Peyer's patch (tissue), 4 donors: ENCODE results near the gene KAZN. TPM values are rescaled to one million over a fixed set of nuclear protein-coding genes. Genes with fewer than 3 reads are reported as not detected.

Experiments used
- DNase-seq, 3 donors: peaks; one replicate each; pipeline ENCODE4 v3.0.0-alpha.2; 2017 to 2019
- H3K27ac ChIP-seq, 4 donors: fragments of 200-600 bp; sonication (generic); one replicate each; pipeline ENCODE4 v1.5.1; 2016 to 2019
- H3K27me3 ChIP-seq, 2 donors: fragments of 200-600 bp; sonication (generic); one replicate each; pipeline ENCODE4 v1.5.1; 2019
- H3K36me3 ChIP-seq, 3 donors: fragments of 200-600 bp; sonication (generic); one replicate each; pipeline ENCODE4 v1.5.1; 2016 to 2019
- H3K4me1 ChIP-seq, 4 donors: fragments of 200-600 bp; sonication (generic); one replicate each; pipeline ENCODE4 v1.5.1; 2016 to 2019
- H3K4me3 ChIP-seq, 4 donors: fragments of 200-600 bp; sonication (generic); 1 replicate in 3 of 4; 2 replicates in 1 of 4; pipeline ENCODE4 v1.5.1; 2016 to 2019; ENCODE audit warnings: mild to moderate bottlenecking in 1 of 4
- H3K9me3 ChIP-seq, 4 donors: fragments of 200-600 bp; sonication (generic); one replicate each; pipeline ENCODE4 v1.5.1; 2016 to 2019; ENCODE audit warnings: mild to moderate bottlenecking in 1 of 4
- POLR2A ChIP-seq, 2 donors: fragments of 450-650 bp; IDR thresholded peaks; one replicate each; pipeline ENCODE4 v1.5.1; 2017; ENCODE audit warnings: antibody characterized with exemption in 2 of 2, mild to moderate bottlenecking in 2 of 2, moderate library complexity in 2 of 2
- total RNA-seq, 4 donors: library from RNA; depleted of rRNA; stranded (reverse); fragments of >200 nt; gene quantifications; one replicate each; pipeline ENCODE4 v1.1.0, GENCODE V29; 2016
- TF ChIP-seq, protein P1 (sequence below), 6 experiments: fragments of 450-650 bp in 4 of 6; fragments of 200-600 bp in 2 of 6; sonication (generic) in 1 of 6; IDR thresholded peaks; one replicate each; pipeline ENCODE4 v1.5.1; 2017 to 2019; ENCODE audit warnings: antibody characterized with exemption in 6 of 6, mild to moderate bottlenecking in 3 of 6, moderate library complexity in 1 of 6

The KAZN gene
- total RNA-seq, 4 donors from 2014 or later, result 14.9 to 25.5 (median 21.7) TPM

DNA sequence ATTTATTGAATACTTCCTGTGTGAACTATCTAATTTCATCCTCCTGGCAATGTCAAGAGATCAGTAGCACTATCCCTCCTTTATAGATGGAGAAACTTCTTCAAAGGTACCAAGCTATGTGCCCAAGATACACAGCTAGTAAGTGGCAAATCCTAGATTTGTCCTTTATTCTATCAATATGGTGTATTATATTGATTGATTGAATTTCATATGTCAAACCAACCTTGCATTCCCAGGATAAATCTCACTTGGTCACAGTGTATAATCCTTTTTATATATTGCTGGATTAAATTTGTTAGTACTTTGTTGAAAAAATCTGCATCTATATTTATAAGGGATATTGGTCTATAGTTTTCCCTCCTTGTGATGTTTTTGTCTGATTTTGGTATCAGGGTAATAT, 506.3 kb downstream of the KAZN start:
- no peak for TF ChIP-seq POLR2A (IDR thresholded peaks at IDR 0.05)
- TF ChIP-seq, protein P1, sequence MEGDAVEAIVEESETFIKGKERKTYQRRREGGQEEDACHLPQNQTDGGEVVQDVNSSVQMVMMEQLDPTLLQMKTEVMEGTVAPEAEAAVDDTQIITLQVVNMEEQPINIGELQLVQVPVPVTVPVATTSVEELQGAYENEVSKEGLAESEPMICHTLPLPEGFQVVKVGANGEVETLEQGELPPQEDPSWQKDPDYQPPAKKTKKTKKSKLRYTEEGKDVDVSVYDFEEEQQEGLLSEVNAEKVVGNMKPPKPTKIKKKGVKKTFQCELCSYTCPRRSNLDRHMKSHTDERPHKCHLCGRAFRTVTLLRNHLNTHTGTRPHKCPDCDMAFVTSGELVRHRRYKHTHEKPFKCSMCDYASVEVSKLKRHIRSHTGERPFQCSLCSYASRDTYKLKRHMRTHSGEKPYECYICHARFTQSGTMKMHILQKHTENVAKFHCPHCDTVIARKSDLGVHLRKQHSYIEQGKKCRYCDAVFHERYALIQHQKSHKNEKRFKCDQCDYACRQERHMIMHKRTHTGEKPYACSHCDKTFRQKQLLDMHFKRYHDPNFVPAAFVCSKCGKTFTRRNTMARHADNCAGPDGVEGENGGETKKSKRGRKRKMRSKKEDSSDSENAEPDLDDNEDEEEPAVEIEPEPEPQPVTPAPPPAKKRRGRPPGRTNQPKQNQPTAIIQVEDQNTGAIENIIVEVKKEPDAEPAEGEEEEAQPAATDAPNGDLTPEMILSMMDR (IDR thresholded peaks at IDR 0.05), result no peak
- H3K27ac ChIP-seq, result no peak overlapping the region
- no peaks in the 10 kb centered on the region for H3K9me3 ChIP-seq
- H3K4me3 ChIP-seq, result no peak overlapping the region
- DNase-seq, result no peak
- H3K36me3 ChIP-seq, result no peaks in the 10 kb centered on the region
- no peaks in the 10 kb centered on the region for H3K4me1 ChIP-seq
- H3K27me3 ChIP-seq, result no peaks in the 10 kb centered on the region

DNA sequence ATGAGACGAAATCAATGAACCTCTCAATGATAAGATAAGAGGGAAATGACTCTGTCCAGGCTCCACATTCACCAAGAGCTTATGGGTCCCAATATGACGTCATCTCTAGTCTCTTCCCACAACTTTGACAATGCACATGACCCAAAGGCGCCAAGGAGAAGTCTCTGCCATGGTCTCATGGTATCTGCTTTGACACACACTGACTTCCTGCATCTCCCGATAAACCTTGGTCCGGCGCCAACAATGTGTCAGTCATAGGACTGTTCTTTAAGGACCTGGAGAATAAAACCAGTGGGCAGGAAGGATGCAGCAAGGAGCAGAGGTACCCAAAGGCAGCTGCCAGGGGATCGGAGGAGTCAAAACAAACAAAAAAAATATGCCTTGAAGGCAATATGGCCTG, 508.1 kb downstream of the KAZN start:
- TF ChIP-seq POLR2A (IDR thresholded peaks at IDR 0.05), result no peak
- TF ChIP-seq, protein P1 (IDR thresholded peaks at IDR 0.05), result no peak
- no peaks in the 10 kb centered on the region for H3K27me3 ChIP-seq
- H3K36me3 ChIP-seq, result no peaks in the 10 kb centered on the region
- no peaks in the 10 kb centered on the region for H3K4me1 ChIP-seq
- H3K27ac ChIP-seq, result no peak overlapping the region
- DNase-seq, result no peak
- H3K4me3 ChIP-seq, result no peak overlapping the region
- no peaks in the 10 kb centered on the region for H3K9me3 ChIP-seq

DNA sequence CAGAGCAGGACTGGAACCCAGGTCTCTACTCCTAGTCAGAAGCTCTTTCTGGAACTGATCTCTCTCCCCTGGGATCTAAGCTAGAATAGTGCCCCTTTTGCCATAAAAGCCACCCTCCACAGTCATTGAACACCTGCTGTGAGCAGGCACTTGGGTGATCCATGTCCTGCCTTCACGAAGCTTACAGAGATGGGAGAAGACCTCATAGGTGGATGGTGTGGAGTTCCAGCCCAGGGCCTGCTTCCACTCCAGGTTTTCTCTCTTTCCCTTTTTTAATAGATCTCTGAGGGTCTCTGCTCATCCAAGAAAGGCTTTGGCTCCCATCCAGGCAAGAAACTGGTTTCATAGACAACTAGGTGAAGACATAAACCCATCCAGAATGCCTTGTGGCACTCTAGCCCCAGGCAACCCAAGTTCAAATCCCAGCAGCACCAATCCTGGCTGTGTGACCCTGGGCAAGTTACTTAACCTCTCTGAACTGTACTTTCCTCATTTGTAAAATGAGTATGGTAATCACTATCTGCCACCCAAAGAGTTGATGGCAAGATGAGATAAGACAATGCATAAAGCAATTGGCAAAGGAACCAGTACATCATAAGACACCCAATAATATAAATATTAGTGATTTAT, 508.7 kb downstream of the KAZN start:
- Histone ChIP-seq H3K27ac (no peak overlapping the region), H3K27me3 (no peaks in the 10 kb centered on the region), H3K36me3 (no peaks in the 10 kb centered on the region), H3K4me3 (no peak overlapping the region), H3K4me1 (no peaks in the 10 kb centered on the region), H3K9me3 (no peaks in the 10 kb centered on the region)
- no peak for DNase-seq
- TF ChIP-seq, protein P1 (IDR thresholded peaks at IDR 0.05), result no peak
- TF ChIP-seq POLR2A (IDR thresholded peaks at IDR 0.05), result no peak

DNA sequence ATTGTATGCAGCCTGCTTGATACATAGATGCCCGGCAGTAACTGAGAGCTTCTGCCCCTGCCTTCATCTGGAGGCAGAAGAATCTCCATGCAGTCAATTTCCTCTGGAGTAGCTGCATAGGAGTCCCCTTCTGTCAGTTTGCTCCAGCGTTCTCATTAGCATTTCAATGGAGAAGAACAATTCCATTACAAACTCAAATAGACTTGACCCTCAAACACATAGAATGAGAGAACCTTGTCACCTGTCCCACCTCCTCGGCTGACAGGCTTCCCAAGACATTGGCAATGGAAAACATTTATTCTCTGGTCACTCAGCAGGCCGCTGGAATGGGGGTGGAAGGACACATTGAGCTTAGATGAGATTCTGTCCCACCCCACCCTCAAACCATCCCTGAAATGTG, 509.4 kb downstream of the KAZN start:
- Histone ChIP-seq H3K4me3 (no peak overlapping the region), H3K4me1 (no peaks in the 10 kb centered on the region), H3K36me3 (no peaks in the 10 kb centered on the region), H3K9me3 (no peaks in the 10 kb centered on the region), H3K27me3 (no peaks in the 10 kb centered on the region), H3K27ac (no peak overlapping the region)
- no peak for DNase-seq
- TF ChIP-seq, protein P1 (IDR thresholded peaks at IDR 0.05), result no peak
- no peak for TF ChIP-seq POLR2A (IDR thresholded peaks at IDR 0.05)

DNA sequence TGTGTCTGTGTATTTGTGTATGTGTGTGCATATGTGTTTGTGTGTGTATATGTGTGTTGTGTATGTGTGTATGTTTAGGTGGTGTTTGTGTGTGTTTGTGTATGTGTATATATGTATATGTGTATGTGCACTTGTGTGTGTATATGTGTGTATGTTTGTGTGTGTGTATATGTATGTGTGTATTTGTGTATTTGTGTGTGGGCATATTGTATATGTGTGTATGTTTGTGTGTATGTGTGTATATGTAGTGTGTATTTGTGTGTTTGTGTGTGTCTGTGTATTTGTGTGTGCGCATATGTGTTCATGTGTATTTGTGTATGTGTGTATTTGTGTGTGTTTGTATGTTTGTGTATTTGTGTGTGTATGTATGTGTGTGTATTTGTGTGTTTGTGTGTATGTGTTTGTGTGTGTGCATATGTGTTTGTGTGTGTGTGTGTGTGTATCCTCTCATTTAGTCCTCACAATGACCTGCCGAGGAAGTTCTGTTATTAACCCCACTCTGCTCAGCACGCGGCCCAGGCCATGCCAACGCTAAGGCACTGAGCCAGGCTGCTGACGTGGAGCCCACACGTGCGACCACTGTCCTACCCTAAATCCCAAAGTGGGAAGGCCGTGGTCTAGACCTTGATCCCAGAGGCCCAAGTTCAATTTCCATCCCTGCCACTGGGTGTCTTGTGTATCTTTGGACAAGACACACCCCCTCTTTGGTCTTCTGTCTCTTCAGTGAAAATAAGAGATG, 511.8 kb downstream of the KAZN start:
- no peaks in the 10 kb centered on the region for H3K4me1 ChIP-seq
- TF ChIP-seq, protein P1 (IDR thresholded peaks at IDR 0.05), result no peak
- no peak for TF ChIP-seq POLR2A (IDR thresholded peaks at IDR 0.05)
- DNase-seq, result no peak

More for the DNA sequence above, 511.8 kb downstream of the KAZN start:
- H3K36me3 ChIP-seq, result no peaks in the 10 kb centered on the region
- no peak overlapping the region for H3K4me3 ChIP-seq
- no peak overlapping the region for H3K27ac ChIP-seq
- no peaks in the 10 kb centered on the region for H3K9me3 ChIP-seq
- H3K27me3 ChIP-seq, result no peaks in the 10 kb centered on the region
